GM19463 (cell line): Measurements from ENCODE around the gene ZNF385B.

Experiments used
- ATAC-seq: cut with Tn5 transposase; IDR thresholded peaks from one replicate; pipeline ENCODE4 v1.9.1; 2021; ENCODE audit warnings: mild to moderate bottlenecking, moderate library complexity; ENCODE audit not compliant: unreplicated experiment

ZNF385B gene

GRCh38 chr2:179454443-179455171 lies 406.8 kb downstream of the ZNF385B start:
- no peak for ATAC-seq

DNA sequence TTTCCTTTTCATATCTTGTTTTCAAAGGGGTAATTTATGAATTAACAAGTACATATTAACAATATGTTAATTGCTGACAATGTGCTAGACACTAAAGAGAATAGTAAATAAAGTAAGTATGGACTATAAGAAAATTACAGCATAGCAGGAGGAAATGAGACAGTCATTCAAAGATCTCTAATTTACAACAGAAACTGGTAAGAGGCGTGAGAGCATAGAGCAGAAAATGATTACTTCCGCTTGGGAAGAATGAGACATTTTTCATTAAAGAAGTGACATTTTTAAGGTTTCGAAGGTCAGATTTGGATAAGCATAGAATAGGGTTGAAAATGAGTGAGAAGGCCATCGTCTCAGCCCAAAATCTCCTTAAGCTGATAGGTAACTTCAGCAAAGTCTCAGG lies 412.4 kb downstream of the ZNF385B start:
- ATAC-seq, result no peak

DNA sequence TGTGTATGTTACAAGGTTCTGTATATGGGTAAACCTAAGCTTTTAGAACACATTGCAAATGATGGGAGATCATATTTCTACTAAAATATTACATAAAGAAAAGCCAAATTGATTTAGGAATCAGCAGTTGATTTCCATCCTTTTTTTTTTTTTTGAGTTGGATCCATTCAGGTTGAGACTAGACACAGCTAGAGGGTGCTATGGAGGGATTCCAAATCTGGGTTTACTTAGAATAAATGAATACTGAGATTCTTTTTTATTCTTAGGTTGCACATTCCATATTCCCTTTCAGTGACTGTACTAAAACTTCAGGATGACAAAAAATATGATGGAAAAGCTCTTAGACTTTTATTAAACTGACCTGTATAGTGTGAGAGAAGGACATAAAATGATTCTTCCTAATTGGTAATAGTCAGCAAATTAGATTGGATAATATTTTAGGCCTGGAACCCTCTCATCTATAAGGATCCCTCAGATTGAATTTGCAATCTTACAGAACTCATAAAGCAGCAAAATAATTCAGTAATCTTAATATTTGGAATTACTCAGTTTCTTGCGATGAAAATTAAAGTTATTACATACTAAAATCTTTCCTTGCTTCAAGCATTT lies 413.5 kb downstream of the ZNF385B start:
- no peak for ATAC-seq

DNA sequence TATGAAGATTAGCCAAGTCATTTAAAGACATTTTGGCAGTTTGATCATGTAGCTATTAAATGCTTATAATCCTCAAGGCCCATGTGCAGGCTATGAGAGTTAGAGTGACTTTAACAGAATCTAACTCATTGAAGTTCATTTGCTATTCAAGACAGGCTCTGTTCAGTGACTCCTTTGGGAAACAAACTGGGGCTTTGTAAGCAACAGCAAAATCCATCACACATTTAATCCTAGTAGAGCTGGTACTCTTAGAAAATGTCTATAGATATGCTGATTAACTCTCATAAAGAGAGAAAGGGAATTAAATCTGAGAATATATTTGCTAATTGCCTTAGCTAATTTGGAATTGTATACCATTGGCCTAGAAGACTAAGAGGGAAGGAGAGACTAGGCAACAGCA lies 414.0 kb downstream of the ZNF385B start:
- no peak for ATAC-seq

DNA sequence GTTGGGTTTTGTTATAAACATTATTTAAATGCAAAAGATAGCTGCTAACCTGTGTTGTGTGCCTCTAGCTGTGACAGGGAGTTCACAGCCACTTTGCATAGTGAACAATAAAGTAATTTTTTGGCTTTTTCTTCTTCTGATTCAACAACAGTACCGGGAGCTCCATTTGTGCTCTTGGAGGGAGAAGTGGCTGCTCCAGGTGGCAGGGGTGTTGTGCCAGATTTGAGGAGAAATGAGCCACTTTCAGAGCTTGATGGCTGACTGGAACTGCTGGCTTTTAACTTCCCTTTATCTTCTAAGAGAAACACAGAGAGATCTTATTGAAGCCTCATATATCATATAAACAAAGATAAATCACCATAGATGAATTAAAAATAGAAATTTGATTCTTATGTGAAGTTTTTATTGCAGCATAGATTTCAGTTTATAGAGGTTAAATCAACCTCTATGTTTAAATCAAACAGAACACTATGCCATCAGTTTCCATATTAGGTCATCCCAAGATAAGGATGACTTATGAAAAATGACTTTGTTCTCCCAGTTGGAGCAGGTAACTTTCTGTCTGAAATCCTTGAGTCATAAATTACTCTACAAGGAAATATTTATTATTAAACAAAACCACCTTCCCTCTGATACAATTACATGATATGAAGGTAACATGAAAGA lies 414.8 kb downstream of the ZNF385B start:
- ATAC-seq, result no peak

GRCh38 chr2:179444056-179444455 lies 417.4 kb downstream of the ZNF385B start:
- no peak for ATAC-seq

DNA sequence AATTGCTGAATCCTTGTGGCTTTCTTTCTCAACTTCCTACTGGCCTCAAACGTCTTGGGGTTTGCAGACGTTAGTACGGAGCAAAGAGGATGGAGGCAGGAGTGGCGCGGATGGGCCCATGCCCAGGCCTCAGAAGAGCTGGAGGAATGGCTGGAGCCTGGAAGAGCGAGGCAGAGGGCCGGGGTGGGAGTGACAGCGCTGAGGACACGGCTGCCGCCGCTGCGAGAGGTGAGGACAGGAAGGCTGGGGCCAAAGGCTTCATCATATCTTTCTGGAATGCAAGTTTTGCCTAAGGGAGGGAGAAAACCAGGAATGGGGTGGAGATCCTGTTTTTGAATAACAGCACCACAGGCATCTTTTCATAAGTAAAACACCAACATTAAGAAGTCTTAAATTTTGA lies 418.2 kb downstream of the ZNF385B start:
- no peak for ATAC-seq

GRCh38 chr2:179442206-179442605 lies 419.2 kb downstream of the ZNF385B start:
- no peak for ATAC-seq

GRCh38 chr2:179441551-179441950 lies 419.9 kb downstream of the ZNF385B start:
- ATAC-seq, result no peak

DNA sequence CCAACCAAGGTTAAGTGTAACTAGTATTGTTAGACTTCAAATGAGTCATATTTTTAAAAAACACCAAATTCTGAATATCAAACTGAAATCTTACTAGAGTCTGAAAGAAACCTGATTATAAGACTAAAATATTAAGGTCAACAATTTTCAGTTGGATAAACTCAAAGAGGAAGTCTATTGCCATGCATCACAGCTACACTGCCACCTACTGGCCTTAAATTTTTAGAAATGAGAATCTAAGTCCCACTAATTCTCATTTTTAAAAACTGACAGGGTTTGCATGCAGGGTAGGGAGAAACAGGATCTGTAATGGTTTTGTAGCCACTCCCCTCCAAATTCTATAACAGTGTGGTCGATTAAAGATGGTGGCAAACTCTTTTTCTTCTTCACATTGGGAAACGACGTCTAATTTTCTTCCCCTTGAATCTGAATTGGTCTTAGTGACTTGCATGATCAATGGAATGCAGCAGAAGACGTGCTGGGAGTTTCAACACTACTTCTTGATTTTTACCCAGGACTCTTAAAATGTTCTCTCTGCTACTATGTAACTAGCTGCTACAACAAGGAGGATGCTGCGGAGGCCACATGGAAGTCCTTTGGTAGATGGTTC lies 420.7 kb downstream of the ZNF385B start:
- ATAC-seq, result peak; percentile 52

DNA sequence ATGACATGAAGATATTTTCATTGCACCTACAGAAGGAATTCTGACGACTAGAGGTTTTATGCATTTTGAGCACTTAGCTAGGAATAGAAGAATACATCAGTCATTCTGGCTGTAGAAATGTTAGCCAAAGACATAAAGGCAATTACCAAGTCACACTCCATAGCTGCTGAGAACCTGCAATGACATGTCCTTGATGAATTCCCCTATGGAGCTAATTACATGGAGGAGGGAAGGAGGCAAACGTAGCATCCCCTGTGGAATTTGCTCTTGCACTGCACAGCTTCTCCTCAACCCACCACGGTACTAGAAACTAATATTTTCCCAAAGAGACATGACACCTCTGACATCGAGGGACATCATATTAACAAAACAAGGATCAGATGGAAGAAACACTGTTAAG lies 422.8 kb downstream of the ZNF385B start:
- ATAC-seq, result no peak

GRCh38 chr2:179437430-179437829 lies 424.0 kb downstream of the ZNF385B start:
- ATAC-seq, result no peak

DNA sequence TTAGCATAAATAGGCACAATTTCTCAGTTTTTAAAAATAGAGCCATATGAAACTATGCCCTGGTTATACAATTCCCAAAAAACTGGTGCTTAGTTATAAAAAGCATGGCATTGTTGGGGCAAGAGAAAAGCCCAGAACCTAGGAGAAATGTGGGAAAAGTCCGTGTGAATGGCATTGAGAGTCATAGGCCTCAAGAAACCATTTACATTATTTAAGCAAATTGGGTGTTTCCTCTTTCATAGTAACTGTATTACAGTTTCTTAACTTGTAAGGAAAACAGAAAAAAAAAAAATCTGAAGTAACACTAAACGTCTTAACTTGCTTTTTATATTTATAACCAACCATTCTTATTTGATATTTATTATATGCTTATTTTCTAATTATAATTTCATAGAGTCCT lies 425.8 kb downstream of the ZNF385B start:
- no peak for ATAC-seq

DNA sequence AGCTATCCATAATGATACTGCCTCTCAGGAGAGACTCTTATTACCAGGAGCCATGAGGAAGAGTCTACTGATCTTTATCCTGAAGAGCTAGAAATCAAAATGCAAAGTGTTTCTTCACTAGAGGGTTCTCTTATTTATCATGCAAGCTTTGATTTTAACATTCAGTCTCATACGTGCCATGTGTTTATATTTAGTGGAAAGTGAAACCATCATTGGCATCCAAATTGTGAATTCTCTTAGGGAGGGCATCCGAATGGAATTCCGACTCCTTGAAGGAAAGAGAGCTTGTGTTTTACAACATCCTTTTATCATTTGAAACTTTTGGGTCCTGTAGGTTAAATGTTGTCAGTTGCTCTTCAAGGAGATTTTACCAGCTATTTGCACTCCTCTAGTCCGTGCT lies 426.4 kb downstream of the ZNF385B start:
- no peak for ATAC-seq

DNA sequence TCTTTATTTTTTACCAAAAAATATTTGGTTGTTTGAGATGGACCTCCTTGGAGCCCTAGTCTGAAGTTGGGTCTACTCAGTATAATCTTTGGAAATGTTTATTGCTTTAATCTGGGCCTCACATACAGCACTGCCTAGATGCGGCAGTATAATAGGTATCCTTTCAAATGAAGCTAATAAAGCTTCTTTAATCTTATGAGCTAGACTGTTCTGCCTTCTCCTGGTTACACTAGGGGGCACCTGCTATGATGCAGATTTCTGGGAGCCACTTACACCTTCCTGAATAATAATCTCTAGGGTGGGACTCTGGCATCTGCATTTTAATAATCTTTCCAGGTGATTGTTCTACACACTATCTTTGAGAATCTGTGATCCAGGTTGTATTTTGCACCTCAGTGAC lies 427.1 kb downstream of the ZNF385B start:
- no peak for ATAC-seq

DNA sequence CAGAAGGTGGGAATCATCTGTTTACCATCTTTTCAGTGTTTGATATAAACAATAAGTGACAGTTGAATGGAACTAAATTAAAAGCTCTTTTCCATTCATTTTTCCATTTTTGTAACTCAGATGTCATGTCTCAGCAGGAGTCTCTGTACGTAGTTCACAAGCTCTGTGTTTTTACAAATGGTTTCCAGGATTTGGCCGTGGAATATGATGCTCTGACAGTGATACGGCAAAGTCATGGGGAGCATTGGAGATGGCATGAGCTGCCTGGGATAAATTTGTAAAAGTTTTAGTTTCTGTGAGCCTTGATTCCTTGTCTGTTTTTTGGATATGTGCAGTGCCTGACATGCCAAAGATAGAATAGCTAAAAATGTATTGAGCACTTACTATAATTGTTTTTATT lies 428.7 kb downstream of the ZNF385B start:
- no peak for ATAC-seq

DNA sequence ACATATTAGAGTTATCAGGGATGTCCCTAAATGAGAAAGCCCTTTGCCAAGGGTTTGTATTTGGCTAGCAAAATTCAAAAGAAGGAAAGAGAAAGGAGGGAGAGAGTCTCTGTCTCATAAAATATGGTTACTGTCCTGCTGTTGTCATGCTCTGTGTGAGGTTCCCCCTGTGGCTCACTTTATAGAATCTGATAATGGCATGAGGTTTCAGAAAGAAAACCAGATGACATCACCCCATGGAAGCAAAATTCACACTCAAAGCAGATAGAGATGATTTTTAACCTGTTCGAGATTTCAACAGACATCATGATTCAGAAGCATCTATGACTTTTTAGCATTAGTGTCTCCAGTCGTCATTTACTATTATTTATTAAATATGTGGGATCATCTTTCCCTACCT lies 431.8 kb downstream of the ZNF385B start:
- no peak for ATAC-seq

DNA sequence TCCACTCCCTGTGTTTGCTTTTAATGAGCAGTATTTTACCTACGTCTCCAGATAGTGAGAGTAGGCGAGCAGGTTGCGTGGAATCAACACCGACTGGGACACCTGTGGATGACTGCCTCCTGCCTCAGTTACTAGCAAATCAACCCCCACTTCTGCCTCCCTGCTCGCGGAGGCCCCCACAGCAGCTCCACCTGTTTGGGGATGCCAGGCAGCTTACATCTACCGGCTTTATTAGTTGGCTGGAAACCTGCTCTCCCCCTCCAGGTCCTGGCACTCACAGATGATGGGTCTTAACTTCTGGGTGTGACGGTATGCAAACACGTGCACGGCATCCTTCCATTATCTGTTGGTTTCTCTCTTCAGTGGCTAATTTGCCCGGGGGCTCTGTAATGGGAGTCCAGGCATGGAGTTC lies 432.3 kb downstream of the ZNF385B start:
- ATAC-seq, result no peak

GRCh38 chr2:179428649-179429048 lies 432.8 kb downstream of the ZNF385B start:
- ATAC-seq, result no peak

GRCh38 chr2:179427065-179427464 lies 434.3 kb downstream of the ZNF385B start:
- no peak for ATAC-seq

DNA sequence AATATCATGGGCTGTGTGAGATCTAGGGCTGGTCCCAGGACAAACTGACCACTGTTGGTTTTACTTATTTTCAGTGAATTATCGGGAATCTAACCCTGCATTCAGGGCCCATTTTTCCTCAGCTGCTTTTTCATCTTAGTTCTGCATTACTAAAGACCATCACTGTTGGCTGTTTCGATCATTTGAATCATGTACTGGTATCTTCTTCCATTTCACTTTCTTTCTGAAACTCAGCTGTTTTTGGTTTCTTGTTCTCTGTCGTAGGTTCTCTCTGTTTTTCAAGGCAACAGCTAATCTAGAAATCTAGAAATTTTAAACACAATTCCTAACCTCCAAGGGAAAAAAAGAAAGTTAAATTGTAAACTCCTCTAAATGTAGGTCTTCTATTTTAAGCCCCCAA lies 436.8 kb downstream of the ZNF385B start:
- ATAC-seq, result no peak
